Activated CD4-positive, alpha-beta T cell treated with anti-CD3 and anti-CD28 coated beads for 36 hours (primary cell): ENCODE results near the gene ADGRD2. TPM values are rescaled to one million over a fixed set of nuclear protein-coding genes. Genes with fewer than 3 reads are reported as not detected.

ENCODE experiments used
- ATAC-seq: fragments of 200-7000 bp; cut with Tn5 transposase; one replicate; pipeline ENCODE4 v1.10.0; 2021; ENCODE audit warnings: mild to moderate bottlenecking, moderate library complexity
- CTCF ChIA-PET: fragments of 350-600 bp; sonication (Branson Sonifier 250); formaldehyde crosslinking; loops from one replicate; lab custom pipeline; 2021; ENCODE audit warnings: antibody characterized with exemption; lab: Charles Lee
- POLR2A ChIA-PET: fragments of 350-600 bp; sonication (Branson Sonifier 250); formaldehyde crosslinking; loops from one replicate; lab custom pipeline; 2021; ENCODE audit warnings: antibody characterized with exemption, inconsistent platforms; lab: Charles Lee
- DNase-seq: peaks from one replicate; pipeline ENCODE4 v3.0.0-alpha.2; 2020
- H3K27ac Mint-ChIP-seq: one replicate; pipeline ENCODE4 v1.8.0; 2021; ENCODE audit warnings: mixed read lengths
- H3K27me3 Mint-ChIP-seq: one replicate; pipeline ENCODE4 v1.8.0; 2021; ENCODE audit warnings: mixed read lengths
- H3K36me3 Mint-ChIP-seq: one replicate; pipeline ENCODE4 v1.8.0; 2021; ENCODE audit warnings: low read depth, mixed read lengths
- H3K4me1 Mint-ChIP-seq: one replicate; pipeline ENCODE4 v1.8.0; 2021; ENCODE audit warnings: mixed read lengths
- H3K4me3 Mint-ChIP-seq: one replicate; pipeline ENCODE4 v1.8.0; 2021; ENCODE audit warnings: mild to moderate bottlenecking, moderate library complexity, mixed read lengths
- H3K9me3 Mint-ChIP-seq: one replicate; pipeline ENCODE4 v1.8.0; 2021; ENCODE audit warnings: low read depth, mixed read lengths
- intact Hi-C, 2 experiments: fragments of 100-400 bp; cut with DNase I in 1 of 2; cut with micrococcal nuclease in 1 of 2; formaldehyde crosslinking; loops; one replicate each; pipeline versions ENCODE4 v1.14.2 to v1.15.1; 2022 to 2024; cut with DNase I, micrococcal nuclease
- total RNA-seq, 2 experiments: library from RNA; stranded (reverse); gene quantifications; one replicate each; pipeline ENCODE4 v1.2.3, GENCODE V29; 2021

The ADGRD2 gene
- total RNA-seq, 2 experiments from 2014 or later, result not detected

- intact Hi-C loops, result no loop called here
- H3K9me3 Mint-ChIP-seq, result no peaks in the 10 kb centered on the region
- H3K27ac Mint-ChIP-seq, result no peak overlapping the region
- H3K4me1 Mint-ChIP-seq, result no peaks in the 10 kb centered on the region
- POLR2A ChIA-PET, result no interaction called here
- peaks cover 5% of the 10 kb centered on the region for H3K27me3 Mint-ChIP-seq
- H3K36me3 Mint-ChIP-seq, result no peaks in the 10 kb centered on the region
- ATAC-seq (no peak), DNase-seq (no peak)
- H3K4me3 Mint-ChIP-seq, result no peak overlapping the region
- CTCF ChIA-PET, result no interaction called here
Observed at GRCh38 chr9:124485201-124485600, 35.0 kb downstream of the ADGRD2 start.

- no peak overlapping the region for H3K27ac Mint-ChIP-seq
- H3K4me1 Mint-ChIP-seq, result no peaks in the 10 kb centered on the region
- no peaks in the 10 kb centered on the region for H3K36me3 Mint-ChIP-seq
- no peak for DNase-seq
- ATAC-seq, result no peak
- peaks cover 5% of the 10 kb centered on the region for H3K27me3 Mint-ChIP-seq
- POLR2A ChIA-PET, result no interaction called here
- no peak overlapping the region for H3K4me3 Mint-ChIP-seq
- no peaks in the 10 kb centered on the region for H3K9me3 Mint-ChIP-seq
- CTCF ChIA-PET, result no interaction called here
- intact Hi-C loops, result no loop called here
Observed at GRCh38 chr9:124485936-124486335, 35.7 kb downstream of the ADGRD2 start.

GRCh38 chr9:124486778-124487259, 36.6 kb downstream of the ADGRD2 start:
- peaks cover 5% of the 10 kb centered on the region for H3K27me3 Mint-ChIP-seq
- no peaks in the 10 kb centered on the region for H3K9me3 Mint-ChIP-seq
- no peaks in the 10 kb centered on the region for H3K4me1 Mint-ChIP-seq
- CTCF ChIA-PET, result interaction anchor here (0.8 kb wide), 1 partner anchor 109 kb away, joined by 3 read pairs; no protein-coding TSS in a partner anchor
- DNase-seq, result no peak
- H3K4me3 Mint-ChIP-seq, result no peak overlapping the region
- no peak overlapping the region for H3K27ac Mint-ChIP-seq
- POLR2A ChIA-PET, result no interaction called here
- no peak for ATAC-seq
- intact Hi-C loops, result no loop called here
- H3K36me3 Mint-ChIP-seq, result no peaks in the 10 kb centered on the region

GRCh38 chr9:124487260-124488182, 37.3 kb downstream of the ADGRD2 start:
- ChIA-PET CTCF (interaction anchor here (0.8 to 1.0 kb wide), 2 partner anchors 110 to 226 kb away, joined by 3 read pairs; no protein-coding TSS in a partner anchor), POLR2A (no interaction called here)
- intact Hi-C loops, result no loop called here
- no peaks in the 10 kb centered on the region for H3K36me3 Mint-ChIP-seq
- DNase-seq (no peak), ATAC-seq (no peak)
- peaks cover 5% of the 10 kb centered on the region for H3K27me3 Mint-ChIP-seq
- H3K4me1 Mint-ChIP-seq, result no peaks in the 10 kb centered on the region
- H3K27ac Mint-ChIP-seq, result no peak overlapping the region
- H3K4me3 Mint-ChIP-seq, result no peak overlapping the region
- H3K9me3 Mint-ChIP-seq, result no peaks in the 10 kb centered on the region

GRCh38 chr9:124488641-124489210, 38.5 kb downstream of the ADGRD2 start:
- DNase-seq, result no peak
- Mint-ChIP-seq H3K27ac (no peak overlapping the region), H3K27me3 (peaks cover 2% of the 10 kb centered on the region), H3K9me3 (no peaks in the 10 kb centered on the region), H3K4me1 (no peaks in the 10 kb centered on the region), H3K36me3 (no peaks in the 10 kb centered on the region), H3K4me3 (no peak overlapping the region)
- ChIA-PET POLR2A (no interaction called here), CTCF (no interaction called here)
- ATAC-seq, result no peak
- intact Hi-C loops, result no loop called here

GRCh38 chr9:124489222-124489621, 39.0 kb downstream of the ADGRD2 start:
- intact Hi-C loops, result no loop called here
- H3K4me1 Mint-ChIP-seq, result no peaks in the 10 kb centered on the region
- H3K4me3 Mint-ChIP-seq, result no peak overlapping the region
- H3K9me3 Mint-ChIP-seq, result no peaks in the 10 kb centered on the region
- CTCF ChIA-PET, result no interaction called here
- DNase-seq (no peak), ATAC-seq (no peak)
- no peak overlapping the region for H3K27ac Mint-ChIP-seq
- no peaks in the 10 kb centered on the region for H3K36me3 Mint-ChIP-seq
- H3K27me3 Mint-ChIP-seq, result peaks cover 2% of the 10 kb centered on the region
- POLR2A ChIA-PET, result no interaction called here

GRCh38 chr9:124490004-124490403, 39.8 kb downstream of the ADGRD2 start:
- no peaks in the 10 kb centered on the region for H3K36me3 Mint-ChIP-seq
- ATAC-seq, result no peak
- H3K27ac Mint-ChIP-seq, result no peak overlapping the region
- intact Hi-C loops, result no loop called here
- no peak overlapping the region for H3K4me3 Mint-ChIP-seq
- ChIA-PET POLR2A (no interaction called here), CTCF (no interaction called here)
- no peak for DNase-seq
- no peaks in the 10 kb centered on the region for H3K9me3 Mint-ChIP-seq
- no peaks in the 10 kb centered on the region for H3K4me1 Mint-ChIP-seq
- H3K27me3 Mint-ChIP-seq, result peaks cover 2% of the 10 kb centered on the region

GRCh38 chr9:124491049-124491975, 41.1 kb downstream of the ADGRD2 start:
- ChIA-PET POLR2A (no interaction called here), CTCF (no interaction called here)
- peaks cover 9% of the 10 kb centered on the region for H3K4me1 Mint-ChIP-seq
- ATAC-seq (no peak), DNase-seq (no peak)
- intact Hi-C loops, result no loop called here
- H3K9me3 Mint-ChIP-seq, result no peaks in the 10 kb centered on the region
- H3K4me3 Mint-ChIP-seq, result no peak overlapping the region
- no peaks in the 10 kb centered on the region for H3K36me3 Mint-ChIP-seq
- peaks cover 2% of the 10 kb centered on the region for H3K27me3 Mint-ChIP-seq
- no peak overlapping the region for H3K27ac Mint-ChIP-seq

GRCh38 chr9:124492818-124493217, 42.6 kb downstream of the ADGRD2 start:
- ChIA-PET CTCF (no interaction called here), POLR2A (no interaction called here)
- peaks cover 9% of the 10 kb centered on the region for H3K4me1 Mint-ChIP-seq
- intact Hi-C loops, result no loop called here
- no peak overlapping the region for H3K4me3 Mint-ChIP-seq
- ATAC-seq (no peak), DNase-seq (no peak)
- H3K36me3 Mint-ChIP-seq, result no peaks in the 10 kb centered on the region
- peaks cover 2% of the 10 kb centered on the region for H3K27me3 Mint-ChIP-seq
- no peaks in the 10 kb centered on the region for H3K9me3 Mint-ChIP-seq
- H3K27ac Mint-ChIP-seq, result no peak overlapping the region

- ChIA-PET POLR2A (no interaction called here), CTCF (interaction anchor here (1.6 kb wide), 1 partner anchor 44 kb away, joined by 5 read pairs; no protein-coding TSS in a partner anchor)
- H3K4me1 Mint-ChIP-seq, result peaks cover 9% of the 10 kb centered on the region
- no peak overlapping the region for H3K27ac Mint-ChIP-seq
- H3K9me3 Mint-ChIP-seq, result no peaks in the 10 kb centered on the region
- DNase-seq, result no peak
- H3K27me3 Mint-ChIP-seq, result peaks cover under 1% of the 10 kb centered on the region
- no peak for ATAC-seq
- intact Hi-C loops, result no loop called here
- H3K36me3 Mint-ChIP-seq, result no peaks in the 10 kb centered on the region
- H3K4me3 Mint-ChIP-seq, result no peak overlapping the region
Observed at GRCh38 chr9:124493218-124493617, 43.0 kb downstream of the ADGRD2 start.
